IMR-90 (cell line): ENCODE results near the gene INPP5D. TPM values are rescaled to one million over a fixed set of nuclear protein-coding genes. Genes with fewer than 3 reads are reported as not detected.

ENCODE experiments used
- ATAC-seq: fragments of 200-7000 bp; cut with Tn5 transposase; 2 replicates; pipeline ENCODE4 v1.9.1; 2020; ENCODE audit warnings: low read depth, mild to moderate bottlenecking, moderate library complexity
- BruUV-seq: library from RNA; stranded (reverse); fragments of 400-500 nt; replicated peaks from 2 replicates; lab custom pipeline; 2021; lab: Mats Ljungman, UMichigan
- CTCF ChIA-PET: fragments of 300-600 bp; formaldehyde crosslinking; extraction: SDS; loops from one replicate; lab custom pipeline; 2021; ENCODE audit warnings: antibody characterized with exemption; lab: Yijun Ruan, JAX
- POLR2A ChIA-PET: fragments of 300-600 bp; sonication (Branson Sonifier 250); formaldehyde crosslinking; loops from one replicate; lab custom pipeline; 2022; ENCODE audit warnings: antibody characterized with exemption; ENCODE audit not compliant: unreplicated experiment; lab: Charles Lee
- DNase-seq: peaks from one replicate; pipeline ENCODE4 v3.0.0; 2013
- H2AFZ ChIP-seq: replicated peaks from 2 replicates; pipeline ENCODE3; 2013; ENCODE audit warnings: low read length, mild to moderate bottlenecking; ENCODE audit not compliant: poor library complexity
- H2AK5ac ChIP-seq: 2 replicates; pipeline ENCODE4 v1.6.1; 2013; ENCODE audit warnings: low read depth, low read length, inconsistent platforms
- H2AK9ac ChIP-seq: replicated peaks from 2 replicates; pipeline ENCODE3; 2013; ENCODE audit warnings: mild to moderate bottlenecking, low read depth, low read length, moderate library complexity; ENCODE audit not compliant: poor library complexity
- H2BK120ac ChIP-seq: 2 replicates; pipeline ENCODE4 v1.6.1; 2013; ENCODE audit warnings: low read depth, low read length, inconsistent platforms
- H2BK15ac ChIP-seq: 3 replicates; pipeline ENCODE4 v1.6.1; 2013; ENCODE audit warnings: low read depth, low read length, inconsistent platforms
- H2BK20ac ChIP-seq: 2 replicates; pipeline ENCODE4 v1.6.1; 2013; ENCODE audit warnings: low read depth, mild to moderate bottlenecking, inconsistent platforms, low read length, moderate library complexity
- H2BK5ac ChIP-seq: 2 replicates; pipeline ENCODE4 v1.6.1; 2013; ENCODE audit warnings: mild to moderate bottlenecking, low read depth, low read length, inconsistent platforms; ENCODE audit not compliant: poor library complexity, severe bottlenecking
- H3K14ac ChIP-seq: replicated peaks from 2 replicates; pipeline ENCODE4 v1.6.1; 2013; ENCODE audit warnings: low read depth, low read length, inconsistent platforms
- H3K18ac ChIP-seq: 2 replicates; pipeline ENCODE4 v1.6.1; 2013; ENCODE audit warnings: low read depth, low read length, control low read depth
- H3K23ac ChIP-seq: 2 replicates; pipeline ENCODE4 v1.6.1; 2013; ENCODE audit warnings: low read depth, low read length, inconsistent platforms
- H3K27ac ChIP-seq: 2 replicates; pipeline ENCODE4 v1.5.1; 2013; ENCODE audit warnings: mild to moderate bottlenecking, control low read depth, low read length; ENCODE audit not compliant: insufficient read depth
- H3K27me3 ChIP-seq: 2 replicates; pipeline ENCODE4 v1.6.1; 2013; ENCODE audit warnings: low read length; ENCODE audit not compliant: control insufficient read depth, insufficient read depth
- H3K36me3 ChIP-seq: 2 replicates; pipeline ENCODE4 v1.6.1; 2013; ENCODE audit warnings: low read length, mixed read lengths; ENCODE audit not compliant: control insufficient read depth, insufficient read depth
- H3K4ac ChIP-seq: 2 replicates; pipeline ENCODE4 v1.6.1; 2013; ENCODE audit warnings: low read depth, low read length, inconsistent platforms
- H3K4me1 ChIP-seq: 2 replicates; pipeline ENCODE4 v1.6.1; 2013; ENCODE audit warnings: low read length, mixed read lengths; ENCODE audit not compliant: control insufficient read depth, insufficient read depth
- H3K4me2 ChIP-seq: 2 replicates; pipeline ENCODE4 v1.6.1; 2013; ENCODE audit warnings: low read depth, mild to moderate bottlenecking, control low read depth, low read length, moderate library complexity
- H3K4me3 ChIP-seq: 2 replicates; pipeline ENCODE4 v1.5.1; 2013; ENCODE audit warnings: low read depth, mild to moderate bottlenecking, control low read depth, low read length, moderate library complexity; ENCODE audit not compliant: insufficient read depth
- H3K56ac ChIP-seq: 2 replicates; pipeline ENCODE4 v1.6.1; 2013; ENCODE audit warnings: low read length, inconsistent platforms; ENCODE audit not compliant: insufficient read depth; ENCODE audit errors: extremely low read depth
- H3K79me1 ChIP-seq, 2 experiments: 2 replicates each; pipeline ENCODE4 v1.6.1; 2013; ENCODE audit warnings: low read length in 2 of 2, inconsistent platforms in 1 of 2, low read depth in 1 of 2
- H3K9ac ChIP-seq: 2 replicates; pipeline ENCODE4 v1.6.1; 2013; ENCODE audit warnings: low read depth, low read length, control low read depth
- H3K9me1 ChIP-seq: 2 replicates; pipeline ENCODE4 v1.6.1; 2013; ENCODE audit warnings: low read length, inconsistent platforms; ENCODE audit not compliant: insufficient read depth
- H3K9me3 ChIP-seq: 2 replicates; pipeline ENCODE4 v1.6.1; 2013; ENCODE audit warnings: low read length; ENCODE audit not compliant: control insufficient read depth, insufficient read depth
- H4K20me1 ChIP-seq: 2 replicates; pipeline ENCODE4 v1.6.1; 2013; ENCODE audit warnings: low read length, inconsistent platforms; ENCODE audit not compliant: insufficient read depth
- H4K5ac ChIP-seq: 2 replicates; pipeline ENCODE4 v1.6.1; 2013; ENCODE audit warnings: mild to moderate bottlenecking, low read depth, low read length, control low read depth
- H4K8ac ChIP-seq, 2 experiments: 2 replicates each; pipeline ENCODE4 v1.6.1; 2013; ENCODE audit warnings: low read depth in 2 of 2, low read length in 2 of 2, control low read depth in 1 of 2, inconsistent platforms in 1 of 2
- H4K91ac ChIP-seq: 2 replicates; pipeline ENCODE4 v1.6.1; 2013; ENCODE audit warnings: low read depth, low read length, inconsistent platforms; ENCODE audit not compliant: insufficient read depth
- MAFK ChIP-seq: IDR thresholded peaks from 2 replicates; pipeline ENCODE4 v1.6.1; 2012; ENCODE audit warnings: low read depth, low read length, improper control_type of control experiment
- MAZ ChIP-seq: IDR thresholded peaks from 2 replicates; pipeline ENCODE4 v1.6.1; 2012; ENCODE audit warnings: low read depth, mild to moderate bottlenecking, low read length, improper control_type of control experiment, moderate library complexity, borderline replicate concordance
- NFE2L2 ChIP-seq: fragments of 150-350 bp; IDR thresholded peaks from 2 replicates; pipeline ENCODE4 v1.6.1; 2016; ENCODE audit warnings: low read depth, mild to moderate bottlenecking, low read length
- RAD21 ChIP-seq: IDR thresholded peaks from 2 replicates; pipeline ENCODE4 v1.6.1; 2012; ENCODE audit warnings: low read length, improper control_type of control experiment
- RCOR1 ChIP-seq: IDR thresholded peaks from 2 replicates; pipeline ENCODE4 v1.6.1; 2012; ENCODE audit warnings: mild to moderate bottlenecking, low read length, improper control_type of control experiment; ENCODE audit not compliant: insufficient replicate concordance
- RFX5 ChIP-seq: IDR thresholded peaks from 2 replicates; pipeline ENCODE4 v1.8.0; 2012; ENCODE audit warnings: low read depth, mild to moderate bottlenecking, low read length, moderate library complexity
- SMC3 ChIP-seq: fragments of 150-350 bp; IDR thresholded peaks from 2 replicates; pipeline ENCODE4 v1.6.1; 2016; ENCODE audit warnings: low read depth, mild to moderate bottlenecking, antibody characterized with exemption, low read length, moderate library complexity
- WGBS, 2 experiments: methylation state at CpG; one replicate each; pipeline versions ENCODE4 v1.1.5 to v1.1.7; 2013; ENCODE audit warnings: missing lambda C conversion rate in 2 of 2; ENCODE audit not compliant: insufficient read length in 1 of 2; ENCODE audit errors: extremely low coverage in 2 of 2; 5-methylcytosine and 5-hydroxymethylcytosine counted together
- dilution Hi-C: fragments of 300-500 bp; cut with HindIII; formaldehyde crosslinking; loops from one replicate; pipeline ENCODE4 v1.14.3; 2018; ENCODE audit warnings: low sequenced_read_pairs; ENCODE audit not compliant: unreplicated experiment
- in situ Hi-C: fragments of 300-500 bp; cut with MboI; formaldehyde crosslinking; loops from 3 replicates; pipeline ENCODE4 v1.14.3; 2019; ENCODE audit warnings: low sequenced_read_pairs, inconsistent platforms, mixed read lengths
- intact Hi-C: fragments of 100-400 bp; cut with micrococcal nuclease; formaldehyde crosslinking; loops from 2 replicates; pipeline ENCODE4 v1.10.0; 2022
- polyA plus RNA-seq, 3 experiments: library from polyadenylated mRNA; depleted of rRNA; stranded (reverse); fragments of >200 nt; gene quantifications; 2 replicates each; pipeline ENCODE4 v1.2.3, GENCODE V29; 2012; ENCODE audit warnings: low replicate concordance in 1 of 3
- total RNA-seq: library from RNA; depleted of rRNA; stranded (reverse); fragments of >200 nt; gene quantifications from 2 replicates; pipeline ENCODE4 v1.2.3, GENCODE V29; 2012

The INPP5D gene
- total and polyA plus RNA-seq, 2 of the 4 experiments (the other 2 are of a cell fraction) = 0.18 to 0.29 TPM

GRCh38 chr2:233168919-233169318 is 108.8 kb downstream of the INPP5D start:
- Histone ChIP-seq H2BK15ac (no peak overlapping the region), H3K18ac (no peak overlapping the region), H3K4me3 (no peak overlapping the region), H2BK120ac (no peak overlapping the region), H4K20me1 (no peaks in the 10 kb centered on the region), H2AK5ac (no peak overlapping the region), H3K27me3 (peaks cover 7% of the 10 kb centered on the region; the same call in 1 of the 2 replicates), H2AK9ac (no peak overlapping the region), H3K4me1 (no peaks in the 10 kb centered on the region), H4K8ac (no peak overlapping the region), H2AFZ (no peak overlapping the region), H3K79me1 (no peaks in the 10 kb centered on the region), H4K5ac (no peak overlapping the region), H3K36me3 (no peaks in the 10 kb centered on the region), H3K9ac (no peak overlapping the region), H3K9me3 (no peaks in the 10 kb centered on the region), H4K91ac (no peak overlapping the region), H3K23ac (no peak overlapping the region), H2BK5ac (no peak overlapping the region), H3K14ac (no peak overlapping the region), H3K27ac (no peak overlapping the region), H3K4me2 (no peak overlapping the region), H2BK20ac (no peak overlapping the region), H3K56ac (no peak overlapping the region), H3K9me1 (no peaks in the 10 kb centered on the region), H3K4ac (no peak overlapping the region)
- TF ChIP-seq RCOR1 (no peak), NFE2L2 (no peak), RAD21 (no peak), MAFK (no peak), SMC3 (no peak), RFX5 (no peak), MAZ (no peak)
- no TSS peak for BruUV-seq
- dilution Hi-C loops (no loop called here), intact Hi-C loops (no loop called here), in situ Hi-C loops (no loop called here)
- DNase-seq (no peak), ATAC-seq (no peak)
- ChIA-PET CTCF (no interaction called here), POLR2A (no interaction called here)
- WGBS, 2 experiments = 86% methylated on average over 7 of the region's 11 CpGs; no CpG with 5 or more reads in 1 of the 2 experiments
